A673 (cell line): ENCODE results near the gene LIME1. TPM values are rescaled to one million over a fixed set of nuclear protein-coding genes. Genes with fewer than 3 reads are reported as not detected.

Experiments
- BruUV-seq: library from RNA; stranded (reverse); fragments of 400-500 nt; replicated peaks from 2 replicates; lab custom pipeline; 2021; lab: Mats Ljungman, UMichigan
- CTCF ChIA-PET: fragments of 300-600 bp; sonication (Branson Sonifier 250); formaldehyde crosslinking; loops from one replicate; lab custom pipeline; 2022; ENCODE audit warnings: antibody characterized with exemption; lab: Charles Lee
- POLR2A ChIA-PET: fragments of 300-600 bp; sonication (Branson Sonifier 250); formaldehyde crosslinking; loops from one replicate; lab custom pipeline; 2022; ENCODE audit warnings: antibody characterized with exemption; ENCODE audit not compliant: low non-redundant PET; lab: Charles Lee
- DNase-seq: peaks from one replicate; pipeline ENCODE4 v3.0.0-alpha.2; 2015; ENCODE audit warnings: low spot score
- H3K27ac ChIP-seq: fragments of 200-600 bp; sonication (generic); 2 replicates; pipeline ENCODE4 v1.5.1; 2016; ENCODE audit warnings: mixed run types, low read depth, mild to moderate bottlenecking, mixed read lengths, antibody characterized with exemption, low read length; ENCODE audit not compliant: poor library complexity, severe bottlenecking
- H3K27me3 ChIP-seq: fragments of 200-600 bp; sonication (generic); replicated peaks from 2 replicates; pipeline ENCODE4 v1.6.1; 2017; ENCODE audit warnings: mixed run types, low read depth, mild to moderate bottlenecking, mixed read lengths, antibody characterized with exemption, low read length; ENCODE audit not compliant: insufficient read depth, poor library complexity
- H3K36me3 ChIP-seq: fragments of 200-600 bp; sonication (generic); 2 replicates; pipeline ENCODE4 v1.6.1; 2016; ENCODE audit warnings: mixed run types, mild to moderate bottlenecking, mixed read lengths, antibody characterized with exemption, low read length; ENCODE audit not compliant: insufficient read depth, poor library complexity, severe bottlenecking
- H3K4me1 ChIP-seq: fragments of 200-600 bp; sonication (generic); 2 replicates; pipeline ENCODE4 v1.6.1; 2017; ENCODE audit warnings: mixed run types, mild to moderate bottlenecking, mixed read lengths, antibody characterized with exemption, low read length; ENCODE audit not compliant: insufficient read depth, poor library complexity, severe bottlenecking
- H3K4me3 ChIP-seq: fragments of 200-600 bp; sonication (generic); 2 replicates; pipeline ENCODE4 v1.5.1; 2016; ENCODE audit warnings: low read depth, mixed run types, mild to moderate bottlenecking, mixed read lengths, low read length; ENCODE audit not compliant: poor library complexity, severe bottlenecking
- H3K9me3 ChIP-seq: fragments of 200-600 bp; sonication (generic); 2 replicates; pipeline ENCODE4 v1.6.1; 2016; ENCODE audit warnings: mixed run types, low read depth, mild to moderate bottlenecking, mixed read lengths, antibody characterized with exemption, low read length; ENCODE audit not compliant: poor library complexity, severe bottlenecking
- CTCF ChIP-seq: fragments of 300-800, 200-600 bp; sonication (generic); conservative IDR thresholded peaks from 2 replicates; pipeline ENCODE4 v1.5.1; 2017; ENCODE audit warnings: low read depth, mild to moderate bottlenecking, antibody characterized with exemption, low read length, moderate library complexity, mixed read lengths
- EZH2 ChIP-seq: fragments of 200-600 bp; sonication (generic); IDR thresholded peaks from 2 replicates; pipeline ENCODE4 v1.6.1; 2017; ENCODE audit warnings: borderline replicate concordance, low read depth, mild to moderate bottlenecking, mixed read lengths, antibody characterized with exemption, low read length; ENCODE audit not compliant: poor library complexity, severe bottlenecking
- intact Hi-C: fragments of 100-400 bp; cut with micrococcal nuclease; formaldehyde crosslinking; loops from one replicate; pipeline ENCODE4 v1.10.0; 2022; ENCODE audit not compliant: unreplicated experiment
- total RNA-seq: library from RNA; stranded (reverse); gene quantifications from 2 replicates; pipeline ENCODE4 v1.2.3, GENCODE V29; 2021

LIME1 gene
- total RNA-seq, 1 experiment from 2014 or later = 16.3 TPM

DNA sequence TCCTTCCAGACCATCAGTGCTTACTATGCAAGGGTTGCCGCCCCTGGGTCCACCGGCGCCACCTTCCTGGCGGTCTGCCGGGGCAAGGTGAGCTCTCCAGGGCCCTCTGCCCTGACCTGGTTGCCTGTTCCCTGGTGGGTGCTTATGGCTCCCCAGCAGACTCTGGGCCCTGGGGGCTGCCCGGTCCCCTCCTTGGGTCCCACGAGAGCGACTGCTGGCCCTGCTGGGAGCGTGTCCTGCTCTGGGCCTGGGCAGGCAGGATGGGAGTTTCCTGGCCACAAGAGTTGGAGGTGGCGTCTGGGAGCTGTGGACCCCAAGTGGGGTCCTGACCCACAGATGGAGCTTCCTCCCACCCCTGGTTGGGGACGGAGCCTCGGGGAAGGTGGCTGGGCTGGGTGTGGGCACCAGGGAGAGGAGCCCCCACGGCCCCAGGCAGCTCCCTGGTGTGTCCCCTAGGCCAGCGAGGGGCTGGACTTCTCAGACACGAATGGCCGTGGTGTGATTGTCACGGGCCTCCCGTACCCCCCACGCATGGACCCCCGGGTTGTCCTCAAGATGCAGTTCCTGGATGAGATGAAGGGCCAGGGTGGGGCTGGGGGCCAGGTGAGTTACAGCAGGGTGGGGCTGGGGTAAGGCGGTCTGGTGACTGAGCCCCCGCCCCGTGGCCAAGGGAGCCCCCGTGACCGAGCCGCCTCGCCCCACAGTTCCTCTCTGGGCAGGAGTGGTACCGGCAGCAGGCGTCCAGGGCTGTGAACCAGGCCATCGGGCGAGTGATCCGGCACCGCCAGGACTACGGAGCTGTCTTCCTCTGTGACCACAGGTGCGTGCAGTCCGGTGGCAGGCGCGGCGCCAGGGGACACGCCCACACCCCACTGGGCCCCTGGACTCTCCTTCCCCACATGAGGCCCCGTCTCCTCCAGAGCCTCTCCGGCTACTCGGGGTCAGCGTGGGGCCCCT is 47.1 kb upstream of the LIME1 start:
- no TSS peak for BruUV-seq
- ChIA-PET CTCF (no interaction called here), POLR2A (no interaction called here)
- Histone ChIP-seq H3K36me3 (peaks cover 3% of the 10 kb centered on the region), H3K4me3 (no peak overlapping the region), H3K4me1 (no peaks in the 10 kb centered on the region), H3K27ac (no peak overlapping the region), H3K27me3 (no peaks in the 10 kb centered on the region), H3K9me3 (no peaks in the 10 kb centered on the region)
- intact Hi-C loops = no loop called here
- TF ChIP-seq CTCF = no peak
- TF ChIP-seq EZH2 = no peak
- DNase-seq = no peak

GRCh38 chr20:63690003-63690897 is 46.2 kb upstream of the LIME1 start:
- intact Hi-C loops = no loop called here
- Histone ChIP-seq H3K27ac (no peak overlapping the region), H3K9me3 (no peaks in the 10 kb centered on the region), H3K27me3 (no peaks in the 10 kb centered on the region), H3K36me3 (peaks cover 10% of the 10 kb centered on the region), H3K4me3 (no peak overlapping the region), H3K4me1 (no peaks in the 10 kb centered on the region)
- DNase-seq = no peak
- no TSS peak for BruUV-seq
- POLR2A ChIA-PET = no interaction called here
- CTCF ChIA-PET = no interaction called here
- TF ChIP-seq CTCF (no peak), EZH2 (no peak)

DNA sequence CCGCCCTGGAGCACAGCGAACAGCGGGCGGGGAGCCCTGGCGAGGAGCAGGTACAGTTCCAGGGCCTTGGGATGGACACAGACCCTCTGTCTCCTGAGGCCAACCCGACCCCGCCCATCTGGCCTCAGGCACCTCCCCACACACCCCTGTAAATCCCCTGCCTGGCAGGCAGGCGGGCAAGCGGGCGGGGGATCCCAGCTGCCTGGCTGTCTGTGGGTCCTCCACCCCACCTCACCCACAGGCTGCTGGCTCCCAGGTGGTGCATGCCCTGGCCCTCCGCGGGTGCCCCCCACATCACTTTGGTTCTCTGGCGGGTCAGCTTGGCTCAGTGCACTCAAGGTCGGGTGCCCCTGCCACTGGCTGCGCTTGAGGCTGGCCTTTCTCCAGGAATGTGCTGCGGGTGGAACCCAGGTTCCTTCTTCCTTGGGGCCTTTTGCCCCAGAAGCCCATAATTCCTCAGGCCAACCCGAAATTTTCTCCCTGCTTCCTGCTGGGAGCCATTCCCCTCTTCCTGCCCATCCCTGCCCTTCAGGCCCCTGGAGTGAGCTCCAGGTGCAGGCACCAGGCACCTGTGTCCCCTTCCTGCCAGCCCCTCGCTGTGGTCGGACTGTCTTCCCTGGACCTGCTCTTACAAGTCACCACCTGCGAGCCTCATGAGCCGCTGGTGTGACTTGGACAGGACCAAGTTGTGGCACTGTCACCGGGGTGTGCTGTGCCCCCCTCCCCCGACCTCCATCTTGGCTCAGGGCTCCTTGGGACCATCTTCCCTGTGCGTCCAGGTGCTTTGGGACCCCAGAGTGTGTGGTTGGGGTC is 45.4 kb upstream of the LIME1 start:
- Histone ChIP-seq H3K9me3 (no peaks in the 10 kb centered on the region), H3K27ac (no peak overlapping the region), H3K4me3 (no peak overlapping the region), H3K27me3 (no peaks in the 10 kb centered on the region), H3K36me3 (peaks cover 10% of the 10 kb centered on the region), H3K4me1 (no peaks in the 10 kb centered on the region)
- no peak for DNase-seq
- BruUV-seq = no TSS peak
- intact Hi-C loops = no loop called here
- TF ChIP-seq EZH2 (no peak), CTCF (no peak)
- ChIA-PET CTCF (no interaction called here), POLR2A (no interaction called here)
